Astrocyte (in vitro differentiated cells and primary cell): Measurements from ENCODE around the gene NACA2. TPM values are rescaled to one million over a fixed set of nuclear protein-coding genes. Genes with fewer than 3 reads are reported as not detected.

Experiments used
- DNase-seq: peaks from one replicate; pipeline ENCODE4 v3.0.0-alpha.2; 2010; ENCODE audit warnings: low read depth
- FAIRE-seq: peaks from 2 replicates; lab custom pipeline; 2011; peaks lifted over from hg19 to GRCh38; lab: Jason Lieb, UNC
- H2AFZ ChIP-seq: 2 replicates; pipeline ENCODE4 v1.6.0; 2012; ENCODE audit warnings: low read depth, low read length, inconsistent platforms
- H3K27ac ChIP-seq: 2 replicates; pipeline ENCODE4 v1.5.1; 2011; ENCODE audit warnings: low read depth, low read length, inconsistent platforms
- H3K27me3 ChIP-seq: 2 replicates; pipeline ENCODE4 v1.6.0; 2011; ENCODE audit warnings: low read length, inconsistent platforms; ENCODE audit not compliant: insufficient read depth
- H3K36me3 ChIP-seq: 2 replicates; pipeline ENCODE4 v1.5.1; 2011; ENCODE audit warnings: low read length, inconsistent platforms; ENCODE audit not compliant: insufficient read depth
- H3K4me1 ChIP-seq: 2 replicates; pipeline ENCODE4 v1.5.1; 2011; ENCODE audit warnings: low read length, inconsistent platforms; ENCODE audit not compliant: insufficient read depth
- H3K4me2 ChIP-seq: 2 replicates; pipeline ENCODE4 v1.6.0; 2012; ENCODE audit warnings: low read length, inconsistent platforms
- H3K4me3 ChIP-seq: 2 replicates; pipeline ENCODE4 v1.5.1; 2011; ENCODE audit warnings: low read depth, mild to moderate bottlenecking, low read length, inconsistent platforms; ENCODE audit not compliant: insufficient read depth
- H3K79me2 ChIP-seq: 2 replicates; pipeline ENCODE4 v1.6.0; 2012; ENCODE audit warnings: mild to moderate bottlenecking, low read length, inconsistent platforms; ENCODE audit not compliant: insufficient read depth
- H3K9ac ChIP-seq: 2 replicates; pipeline ENCODE4 v1.6.0; 2012; ENCODE audit warnings: mild to moderate bottlenecking, low read length, inconsistent platforms
- H3K9me3 ChIP-seq: 2 replicates; pipeline ENCODE4 v1.5.1; 2012; ENCODE audit warnings: low read depth, mild to moderate bottlenecking, low read length, inconsistent platforms; ENCODE audit not compliant: insufficient read depth
- H4K20me1 ChIP-seq: 2 replicates; pipeline ENCODE4 v1.6.0; 2012; ENCODE audit warnings: low read length, inconsistent platforms; ENCODE audit not compliant: insufficient read depth
- H3K27ac Mint-ChIP-seq: one replicate; pipeline ENCODE4 v1.8.0; 2021; ENCODE audit warnings: mild to moderate bottlenecking, mixed read lengths; ENCODE audit not compliant: unreplicated experiment
- H3K27me3 Mint-ChIP-seq: one replicate; pipeline ENCODE4 v1.8.0; 2021; ENCODE audit warnings: low read depth, mixed read lengths; ENCODE audit not compliant: unreplicated experiment
- H3K36me3 Mint-ChIP-seq: one replicate; pipeline ENCODE4 v1.8.0; 2021; ENCODE audit warnings: low read depth, mixed read lengths; ENCODE audit not compliant: unreplicated experiment
- H3K4me1 Mint-ChIP-seq: one replicate; pipeline ENCODE4 v1.8.0; 2021; ENCODE audit warnings: low read depth, mixed read lengths; ENCODE audit not compliant: unreplicated experiment
- H3K4me3 Mint-ChIP-seq: one replicate; pipeline ENCODE4 v1.8.0; 2021; ENCODE audit warnings: mild to moderate bottlenecking, moderate library complexity, mixed read lengths; ENCODE audit not compliant: unreplicated experiment
- H3K9me3 Mint-ChIP-seq: one replicate; pipeline ENCODE4 v1.8.0; 2021; ENCODE audit warnings: mild to moderate bottlenecking, mixed read lengths; ENCODE audit not compliant: unreplicated experiment
- CTCF ChIP-seq: IDR thresholded peaks from 2 replicates; pipeline ENCODE4 v1.5.1; 2011; ENCODE audit warnings: low read depth, mild to moderate bottlenecking, inconsistent platforms, low read length, moderate library complexity; ENCODE audit not compliant: insufficient read depth
- EZH2 ChIP-seq: IDR thresholded peaks from 2 replicates; pipeline ENCODE4 v1.6.1; 2012; ENCODE audit warnings: mild to moderate bottlenecking, low read length, inconsistent platforms; ENCODE audit not compliant: insufficient read depth
- total RNA-seq: library from RNA; stranded (reverse); gene quantifications from 2 replicates; pipeline ENCODE4 v1.2.1, GENCODE V29; 2021

NACA2 gene
- total RNA-seq, 1 donor from 2014 or later, result not detected

DNA sequence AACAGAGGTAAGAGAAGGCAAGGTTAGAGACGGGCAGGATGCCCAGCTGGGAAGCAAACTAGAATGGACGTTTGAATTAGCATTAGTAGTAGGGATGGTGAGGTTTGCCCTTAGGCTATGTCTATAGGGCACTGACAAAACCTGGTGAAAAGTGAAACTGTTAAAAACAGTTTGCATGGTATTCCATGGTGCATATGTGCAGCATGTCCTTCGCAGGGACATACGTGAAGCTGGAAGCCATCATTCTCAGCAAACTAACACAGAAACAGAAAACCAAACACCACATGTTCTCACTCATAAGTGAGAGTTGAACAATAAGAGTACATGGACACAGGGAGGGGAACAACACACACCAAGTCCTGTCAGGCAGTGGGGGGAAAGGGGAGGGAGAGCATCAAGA is 25.8 kb downstream of the NACA2 start:
- Mint-ChIP-seq H3K27ac (no peak overlapping the region), H3K4me1 (no peaks in the 10 kb centered on the region), H3K27me3 (peaks cover 5% of the 10 kb centered on the region), H3K9me3 (peaks cover 3% of the 10 kb centered on the region), H3K36me3 (no peaks in the 10 kb centered on the region), H3K4me3 (no peak overlapping the region)
- no peak for FAIRE-seq
- no peak overlapping the region for H3K4me2 ChIP-seq
- H3K36me3 ChIP-seq, result no peaks in the 10 kb centered on the region
- no peak overlapping the region for H3K4me3 ChIP-seq
- H4K20me1 ChIP-seq, result no peaks in the 10 kb centered on the region
- no peaks in the 10 kb centered on the region for H3K4me1 ChIP-seq
- H3K27me3 ChIP-seq, result peaks cover 3% of the 10 kb centered on the region
- no peak overlapping the region for H2AFZ ChIP-seq
- no peaks in the 10 kb centered on the region for H3K9me3 ChIP-seq
- no peaks in the 10 kb centered on the region for H3K79me2 ChIP-seq
- TF ChIP-seq EZH2 (no peak), CTCF (no peak)
- H3K27ac ChIP-seq, result no peak overlapping the region
- H3K9ac ChIP-seq, result no peak overlapping the region
- DNase-seq, result no peak

DNA sequence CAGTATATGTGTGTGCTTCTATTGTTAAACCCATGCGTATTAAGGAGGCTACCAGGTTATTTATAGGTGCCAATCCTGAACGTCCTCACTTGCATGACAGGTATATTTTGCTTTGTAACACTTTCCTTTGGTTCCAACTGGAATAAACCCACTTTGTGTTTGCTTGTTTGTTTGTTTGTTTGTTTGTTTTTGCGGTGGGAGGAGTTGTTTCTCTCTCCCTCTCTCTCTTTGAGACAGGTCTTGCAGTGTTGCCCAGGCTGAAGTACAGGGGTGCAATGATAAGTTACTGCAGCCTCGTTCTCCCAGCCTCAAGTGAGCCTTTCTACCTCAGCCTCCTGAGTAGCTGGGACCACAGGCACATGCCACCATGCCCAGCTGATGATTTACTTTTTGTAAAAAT is 28.7 kb downstream of the NACA2 start:
- H3K4me2 ChIP-seq, result no peak overlapping the region
- no peaks in the 10 kb centered on the region for H3K36me3 ChIP-seq
- FAIRE-seq, result no peak
- no peaks in the 10 kb centered on the region for H3K4me1 ChIP-seq
- H3K9ac ChIP-seq, result no peak overlapping the region
- Mint-ChIP-seq H3K36me3 (no peaks in the 10 kb centered on the region), H3K27ac (no peak overlapping the region), H3K9me3 (peaks cover 3% of the 10 kb centered on the region), H3K4me3 (no peak overlapping the region), H3K27me3 (peaks cover 5% of the 10 kb centered on the region), H3K4me1 (no peaks in the 10 kb centered on the region)
- H4K20me1 ChIP-seq, result no peaks in the 10 kb centered on the region
- H3K27ac ChIP-seq, result no peak overlapping the region
- peaks cover 7% of the 10 kb centered on the region for H3K27me3 ChIP-seq
- no peak overlapping the region for H2AFZ ChIP-seq
- TF ChIP-seq CTCF (no peak), EZH2 (no peak)
- H3K79me2 ChIP-seq, result no peaks in the 10 kb centered on the region
- no peaks in the 10 kb centered on the region for H3K9me3 ChIP-seq
- no peak for DNase-seq
- no peak overlapping the region for H3K4me3 ChIP-seq

- Histone ChIP-seq H3K4me1 (peaks cover under 1% of the 10 kb centered on the region), H4K20me1 (no peaks in the 10 kb centered on the region), H3K27me3 (peaks cover 9% of the 10 kb centered on the region), H3K9ac (no peak overlapping the region), H3K36me3 (no peaks in the 10 kb centered on the region), H2AFZ (no peak overlapping the region), H3K9me3 (no peaks in the 10 kb centered on the region), H3K79me2 (no peaks in the 10 kb centered on the region), H3K4me3 (no peak overlapping the region), H3K27ac (no peak overlapping the region), H3K4me2 (no peak overlapping the region)
- Mint-ChIP-seq H3K4me3 (no peak overlapping the region), H3K27ac (no peak overlapping the region), H3K4me1 (peaks cover 4% of the 10 kb centered on the region), H3K27me3 (peaks cover 5% of the 10 kb centered on the region), H3K9me3 (peaks cover 3% of the 10 kb centered on the region), H3K36me3 (no peaks in the 10 kb centered on the region)
- no peak for DNase-seq
- no peak for TF ChIP-seq CTCF
- TF ChIP-seq EZH2, result no peak
- no peak for FAIRE-seq
Measured at GRCh38 chr17:61561354-61561753, 29.7 kb downstream of the NACA2 start.
